Fibroblast of skin of back (primary cell): ENCODE results near the gene NCOA5. TPM values are rescaled to one million over a fixed set of nuclear protein-coding genes. Genes with fewer than 3 reads are reported as not detected.

Experiments
- DNase-seq: peaks from one replicate; pipeline ENCODE4 v3.0.0-alpha.2; 2013
- polyA plus RNA-seq, 2 experiments: library from polyadenylated mRNA; unstranded; fragments of 120-200 nt; gene quantifications; one replicate each; pipeline ENCODE4 v1.2.1, GENCODE V29; 2013; ENCODE audit not compliant: insufficient read length in 2 of 2

The NCOA5 gene
- polyA plus RNA-seq (2013, experiment 1 of 2; ENCODE audit: insufficient read length), result 28.6 TPM
- 18.1 TPM for polyA plus RNA-seq (2013, experiment 2 of 2; ENCODE audit: insufficient read length)

DNA sequence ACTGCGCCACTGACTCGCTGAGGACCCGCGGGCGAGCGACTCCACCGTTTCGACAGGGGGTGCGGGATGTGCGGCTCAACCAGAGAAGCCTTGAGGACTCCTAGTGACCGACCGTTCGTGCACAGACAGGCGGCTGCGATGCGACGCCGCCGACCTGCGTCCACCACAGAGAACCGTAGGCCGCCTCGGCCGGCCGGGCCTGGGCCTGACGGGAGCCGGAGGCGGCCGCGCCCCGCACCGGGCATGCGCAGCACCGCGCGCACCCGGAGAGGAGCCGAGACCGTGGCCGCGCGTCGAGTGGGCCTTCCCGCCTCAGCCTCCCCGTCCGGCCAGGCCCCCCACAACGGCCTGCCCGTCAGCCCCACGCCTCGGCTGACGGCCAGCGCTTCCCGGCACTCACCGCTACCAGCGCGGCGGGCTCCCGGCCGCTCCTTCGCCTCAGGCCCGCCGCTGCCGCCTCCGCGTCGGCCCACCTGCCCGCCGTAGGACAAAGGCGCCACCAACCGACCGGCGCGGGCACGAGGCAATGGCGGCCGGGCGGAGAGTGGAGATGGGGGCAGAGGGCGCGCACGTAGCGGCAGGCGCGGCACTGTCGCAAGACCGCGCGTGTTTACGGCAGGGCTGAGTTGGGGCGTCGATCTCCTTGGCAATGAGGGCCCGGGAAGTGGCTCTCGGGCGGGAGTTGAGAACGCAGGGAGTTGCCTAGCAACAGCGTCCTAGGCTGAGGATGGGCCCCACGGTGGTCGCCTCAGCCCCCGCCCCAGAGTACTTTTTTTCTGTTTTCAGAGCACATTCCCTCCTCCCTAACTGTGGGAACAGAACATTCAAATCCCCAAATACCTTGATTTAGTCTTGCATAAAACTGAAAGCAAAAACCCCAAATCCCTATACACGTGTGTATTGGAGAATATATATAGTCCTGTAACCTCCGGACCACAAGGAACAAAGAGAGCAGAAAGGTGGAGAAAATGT is at the start of gene NCOA5:
Gene NCOA5, minus strand, starts transcription at position 546 of the 972 bp plus-strand sequence. CDS start 10,538 bp downstream, outside the sequence.
- peak; percentile 96 for DNase-seq

DNA sequence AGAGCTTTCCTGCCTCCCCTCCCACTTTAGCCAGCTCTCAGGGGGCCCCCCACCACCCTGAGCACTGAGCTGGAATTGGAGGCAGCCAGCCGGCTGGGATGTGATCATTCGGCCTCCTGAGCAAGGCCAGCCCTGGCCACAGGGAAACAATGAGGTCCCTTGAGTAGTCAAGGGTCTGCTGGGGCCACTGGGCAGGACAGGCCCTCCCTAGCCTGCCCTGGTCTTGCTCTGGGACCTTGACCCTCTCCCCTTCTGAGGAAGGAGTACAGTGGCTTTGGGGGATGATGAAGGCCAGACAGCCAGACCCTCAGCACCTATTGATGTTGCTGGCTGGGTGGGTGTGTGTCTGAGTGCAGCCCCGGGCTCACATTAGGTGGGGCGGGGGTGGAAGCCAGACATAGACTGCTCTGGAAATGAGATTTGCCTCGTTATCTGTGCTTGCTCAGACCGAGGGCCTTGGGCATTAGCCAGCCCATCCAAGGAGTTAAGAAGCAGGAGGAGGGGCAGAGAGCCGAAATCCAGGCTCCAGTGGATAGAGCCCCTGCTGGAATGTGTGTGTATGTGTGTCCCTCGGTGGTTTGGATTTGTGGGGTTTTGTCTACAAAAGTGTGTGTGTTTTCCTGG is 49.6 kb upstream of the NCOA5 start:
- DNase-seq, result no peak

DNA sequence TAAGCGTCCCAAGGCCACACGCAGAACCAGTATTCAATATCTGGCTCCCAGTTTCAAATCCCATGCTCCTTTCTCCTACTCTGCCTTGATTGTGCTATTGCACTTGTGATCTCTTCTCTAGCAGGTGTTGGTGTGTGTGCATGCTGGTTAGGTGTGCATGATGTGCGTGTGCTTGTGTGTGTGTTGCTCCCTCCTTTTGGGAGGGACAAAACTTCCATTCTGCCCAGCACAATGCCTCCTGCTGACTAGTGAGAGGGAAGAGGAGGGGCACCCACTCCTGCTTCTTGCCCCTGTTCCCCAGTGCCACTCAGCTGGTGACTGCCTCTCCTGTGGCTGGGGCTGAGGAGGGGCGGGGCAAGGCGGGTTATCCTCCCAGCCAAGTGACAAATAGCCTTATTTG is 48.1 kb upstream of the NCOA5 start:
- DNase-seq, result no peak

DNA sequence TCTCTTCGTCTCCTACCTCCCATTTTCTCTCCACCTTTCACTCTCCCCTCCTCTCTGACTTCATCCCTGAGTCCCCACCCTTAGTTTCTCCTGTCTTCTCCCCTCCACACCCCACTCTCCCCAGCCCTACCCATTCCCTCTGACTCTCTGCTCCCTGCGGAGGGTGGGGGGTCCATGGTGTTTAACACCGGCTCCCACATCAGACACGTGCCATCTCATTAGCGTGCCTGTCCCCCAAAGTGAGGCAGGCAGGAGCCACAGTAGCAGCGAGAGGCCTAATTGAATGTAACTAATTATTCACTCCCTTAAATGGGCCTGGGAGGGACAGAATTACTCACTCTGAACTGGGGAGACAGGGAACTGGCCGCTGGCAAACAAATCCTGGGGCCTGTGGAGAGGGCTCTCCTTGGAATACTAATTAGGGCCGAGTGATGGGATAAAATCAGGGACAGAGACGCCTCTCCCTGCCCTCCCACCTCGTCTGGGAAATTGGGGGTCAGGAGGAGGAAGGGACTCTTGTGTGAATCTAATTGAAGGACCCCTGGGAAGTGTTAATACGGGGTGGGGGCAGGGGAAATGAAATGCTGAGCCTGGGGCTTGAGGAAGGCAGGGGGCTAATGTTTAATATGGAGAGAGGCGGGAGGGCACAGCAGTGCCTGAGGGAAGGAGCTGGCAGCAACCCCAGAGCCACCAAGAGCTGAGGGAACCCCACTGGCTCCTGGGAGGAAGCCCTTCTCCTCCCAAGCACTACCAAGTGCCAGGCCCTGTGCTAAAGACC is 46.3 kb upstream of the NCOA5 start:
- DNase-seq, result no peak

DNA sequence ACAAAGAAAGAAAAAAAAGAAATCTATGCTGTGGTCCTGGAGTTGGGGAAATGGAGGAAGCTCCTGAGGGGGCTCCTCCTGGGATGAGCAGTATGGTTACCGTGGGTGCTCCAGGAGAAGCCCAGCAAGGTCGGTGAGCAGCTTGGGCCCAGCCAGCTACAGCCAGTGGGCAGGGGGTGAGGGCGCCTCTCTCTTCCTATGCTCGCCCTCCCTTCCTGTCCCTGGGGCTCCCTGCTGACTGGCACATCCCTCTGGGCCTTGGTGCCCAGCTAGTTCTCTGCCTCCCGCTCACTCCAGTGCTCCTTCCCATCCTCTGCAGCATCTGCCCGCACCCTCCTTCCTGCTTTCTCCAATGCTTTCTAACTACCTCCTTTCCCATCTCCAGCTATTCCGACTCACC is 45.0 kb upstream of the NCOA5 start:
- DNase-seq, result no peak

DNA sequence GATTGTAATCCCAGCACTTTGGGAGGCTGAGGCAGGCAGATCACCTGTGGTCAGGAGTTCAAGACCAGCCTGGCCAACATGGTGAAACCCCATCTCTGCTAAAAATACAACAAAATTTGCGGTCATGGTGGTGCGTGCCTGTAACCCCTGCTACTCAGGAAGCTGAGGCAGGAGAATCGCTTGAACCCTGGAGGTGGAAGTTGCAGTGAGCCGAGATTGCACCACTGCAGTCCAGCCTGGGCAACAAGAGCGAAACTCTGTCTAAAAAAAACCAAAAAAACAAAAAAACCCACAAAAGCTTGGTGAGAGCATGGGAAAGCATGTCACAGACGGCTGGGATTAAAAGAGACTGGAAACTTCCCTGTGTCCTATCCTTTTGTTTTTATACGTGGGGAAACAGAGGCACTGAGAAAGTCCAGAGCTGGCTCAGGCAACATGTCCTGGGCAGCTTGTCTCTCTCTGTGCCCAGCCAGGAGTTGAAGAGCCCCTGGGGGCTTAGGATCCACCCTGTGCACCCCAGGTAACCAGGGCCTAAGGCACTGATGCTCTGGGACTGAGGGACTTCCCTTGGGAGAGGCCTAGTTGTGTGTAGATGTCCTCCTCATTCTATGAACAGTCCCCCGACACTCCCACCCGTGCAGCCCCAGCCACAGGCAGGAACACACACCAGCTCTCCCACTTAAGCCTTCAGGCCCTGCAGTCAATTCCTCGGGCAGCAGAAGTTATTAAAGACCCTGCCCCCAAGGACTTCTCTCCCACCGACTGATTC is 44.3 kb upstream of the NCOA5 start:
- DNase-seq, result no peak

DNA sequence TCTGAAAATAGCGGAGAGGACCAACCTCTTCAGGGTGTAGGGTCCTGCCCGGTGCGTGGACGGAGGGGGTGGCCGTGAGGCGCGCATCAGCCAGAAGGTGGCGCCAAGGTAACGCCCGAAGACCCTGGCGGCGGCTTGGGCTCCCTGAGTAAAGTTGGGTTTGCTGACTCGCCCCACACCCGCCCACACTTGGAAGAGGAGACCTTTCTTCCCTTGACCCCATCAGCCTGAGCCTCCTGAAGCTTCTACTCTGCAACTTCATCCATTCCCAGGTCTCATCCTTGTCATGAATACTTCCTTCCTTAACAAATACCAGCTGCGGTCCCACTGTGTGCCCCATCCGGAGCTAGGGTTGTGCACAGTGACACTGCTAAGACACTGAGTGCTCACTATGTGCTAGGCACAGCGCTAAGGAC is 43.0 kb upstream of the NCOA5 start:
- peak; percentile 46 for DNase-seq

DNA sequence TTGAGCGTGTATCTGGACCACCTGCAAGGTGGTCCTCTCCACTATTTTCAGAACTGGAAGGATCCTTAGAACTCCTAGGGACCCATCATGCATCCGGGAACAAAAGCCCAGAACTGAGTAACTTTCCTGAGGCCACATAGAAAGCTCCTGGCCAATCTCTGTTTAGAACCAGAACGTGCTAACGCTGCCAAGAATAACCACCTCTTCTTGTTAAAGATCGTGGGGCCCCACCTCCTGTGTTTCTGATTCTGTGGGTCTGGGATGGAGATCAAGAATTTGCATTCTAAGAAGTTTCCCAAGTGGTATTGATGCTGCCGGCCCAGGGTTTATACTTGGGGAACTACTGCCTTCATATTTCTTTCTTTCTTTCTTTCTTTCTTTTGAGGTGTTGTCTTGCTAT is 41.6 kb upstream of the NCOA5 start:
- DNase-seq, result no peak

DNA sequence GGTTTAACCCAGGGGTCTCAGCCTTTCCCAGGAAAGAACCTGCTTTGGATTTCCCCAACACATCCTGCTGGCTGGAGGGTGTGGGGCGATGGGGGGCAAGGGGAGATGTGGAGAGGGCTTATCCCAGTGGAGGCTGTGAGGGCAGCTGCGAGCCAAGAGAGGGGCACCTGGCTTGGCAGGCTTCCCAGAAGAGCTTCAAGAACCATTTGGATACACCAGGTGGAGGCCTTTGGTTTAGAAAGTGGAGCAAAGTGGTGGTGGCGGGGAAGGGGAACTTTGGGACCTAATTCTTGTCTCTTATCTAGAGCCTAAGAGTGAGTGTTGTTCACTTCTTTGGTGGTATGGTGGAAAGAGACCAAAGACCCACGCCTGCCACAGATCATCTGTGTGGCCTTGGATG is 40.8 kb upstream of the NCOA5 start:
- no peak for DNase-seq

DNA sequence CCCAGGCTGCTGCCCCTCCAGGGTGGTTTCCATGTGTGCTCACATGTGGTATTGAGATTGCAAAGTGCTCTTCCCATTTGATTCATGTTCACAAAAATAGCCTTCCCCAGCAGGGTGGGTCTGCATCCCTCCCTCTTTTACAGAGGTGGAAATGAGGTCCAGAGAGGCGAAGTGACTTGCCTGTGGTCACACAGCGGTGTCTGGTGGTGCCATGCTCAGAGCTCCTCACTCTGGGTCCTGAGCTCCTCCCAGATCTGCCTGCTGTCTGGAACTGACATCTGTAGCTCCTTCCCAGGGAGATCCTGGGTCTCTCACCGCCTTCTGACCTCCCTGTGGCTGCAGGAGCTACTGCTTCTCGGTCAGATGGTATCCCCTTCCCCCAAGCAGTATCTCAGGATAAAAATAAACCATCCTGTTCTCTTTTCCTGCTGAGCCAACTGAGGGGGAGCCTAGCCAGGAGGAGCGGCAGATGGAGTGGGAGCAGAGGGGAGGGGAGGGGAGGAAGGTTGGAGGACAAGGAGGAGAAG is 40.3 kb upstream of the NCOA5 start:
- no peak for DNase-seq

DNA sequence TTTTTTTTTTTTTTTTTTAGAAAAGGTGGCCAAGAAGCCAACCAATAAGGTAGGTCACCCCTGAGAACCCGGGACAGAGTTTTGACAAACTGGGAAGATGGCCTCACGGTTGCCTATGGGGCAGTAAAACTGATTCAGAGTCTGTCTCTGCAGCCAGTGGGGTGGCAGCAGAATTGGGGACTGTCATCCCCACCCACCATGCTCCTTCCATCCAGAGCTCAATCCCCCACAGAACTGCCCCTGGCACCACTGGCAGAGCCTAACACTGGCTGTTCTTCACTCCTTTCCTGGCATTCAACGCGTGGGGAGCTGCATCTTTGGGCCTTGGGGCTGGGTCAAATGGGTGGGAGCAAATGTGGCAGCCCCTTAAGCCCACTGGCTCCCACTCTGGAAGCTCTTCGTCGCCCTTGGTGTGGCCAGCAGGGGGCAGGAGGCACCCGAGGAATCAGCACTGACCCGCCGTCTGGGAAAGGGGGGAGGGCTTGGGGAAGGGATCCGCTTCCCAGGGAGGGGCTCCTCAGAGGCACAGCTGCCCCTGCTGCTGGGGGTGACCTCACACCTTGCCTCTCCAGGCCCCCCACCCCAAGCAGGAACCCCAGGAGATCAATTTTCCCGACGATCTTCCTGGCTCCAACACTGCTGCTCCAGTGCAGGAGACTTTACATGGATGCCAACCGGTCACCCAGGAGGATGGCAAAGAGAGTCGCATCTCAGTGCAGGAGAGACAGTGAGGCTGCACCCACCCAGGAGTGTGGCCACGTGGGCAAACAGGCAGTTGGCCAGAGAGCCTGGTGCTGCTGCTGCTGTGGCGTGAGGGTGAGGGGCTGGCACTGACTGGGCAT is 38.8 kb upstream of the NCOA5 start:
- DNase-seq, result peak; percentile 8

DNA sequence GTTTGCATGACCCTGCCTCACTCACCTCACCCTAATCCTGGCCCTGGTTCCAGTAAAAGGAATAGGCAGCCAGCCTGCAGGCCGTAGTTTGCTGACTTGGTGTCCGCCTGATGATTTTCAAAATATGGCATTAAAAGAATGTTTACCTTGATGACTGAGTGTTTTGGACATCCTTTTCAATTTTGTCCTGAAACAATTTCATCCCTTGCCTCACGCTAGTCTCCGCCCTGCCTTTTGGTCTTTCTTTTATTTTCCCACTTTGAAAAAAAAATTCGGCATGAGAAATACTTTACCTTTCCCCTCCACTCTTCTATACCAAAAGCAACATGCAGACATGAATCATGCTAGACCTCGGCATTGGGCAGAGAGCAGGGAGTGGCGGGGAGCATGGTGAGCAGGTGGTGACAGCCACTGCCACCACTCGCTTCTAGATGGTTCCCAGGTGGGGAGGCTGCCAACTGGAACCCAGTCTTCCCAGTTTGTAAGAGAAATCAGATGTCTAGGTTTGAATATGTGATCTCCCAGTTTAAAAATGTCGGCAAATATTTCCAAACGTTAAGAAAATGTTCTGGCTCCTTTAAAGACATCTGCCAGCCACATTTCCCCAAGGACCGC is 37.7 kb upstream of the NCOA5 start:
- DNase-seq, result no peak

DNA sequence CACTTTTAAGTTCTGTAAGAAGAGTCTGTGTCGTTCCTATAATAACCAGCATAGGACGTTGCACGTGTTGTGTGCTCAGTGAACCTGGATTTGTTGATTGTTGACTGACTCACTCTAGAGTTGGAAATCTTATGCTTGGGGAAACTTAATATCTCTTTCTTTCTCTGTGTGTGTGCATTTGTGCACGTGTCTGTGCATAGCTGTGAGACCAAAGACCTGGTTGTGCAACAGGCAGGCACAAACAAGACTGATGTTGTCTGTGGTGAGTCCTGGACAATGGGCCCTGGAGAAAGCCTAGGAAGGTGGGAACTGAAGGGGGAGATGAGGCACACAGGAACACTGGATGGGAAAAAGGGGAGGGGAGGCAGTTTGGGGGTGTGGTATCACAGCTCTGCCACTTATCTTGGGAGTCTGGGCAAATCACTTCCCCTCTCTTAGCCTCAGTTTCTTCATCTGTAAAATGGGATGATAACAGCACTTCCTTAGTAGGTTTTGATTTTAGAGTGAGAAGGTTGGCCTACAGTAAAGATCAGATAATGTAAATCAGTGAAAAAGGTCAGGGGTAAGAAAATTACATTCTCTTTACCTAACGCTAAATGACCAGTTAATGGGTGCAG is 36.8 kb upstream of the NCOA5 start:
- no peak for DNase-seq

DNA sequence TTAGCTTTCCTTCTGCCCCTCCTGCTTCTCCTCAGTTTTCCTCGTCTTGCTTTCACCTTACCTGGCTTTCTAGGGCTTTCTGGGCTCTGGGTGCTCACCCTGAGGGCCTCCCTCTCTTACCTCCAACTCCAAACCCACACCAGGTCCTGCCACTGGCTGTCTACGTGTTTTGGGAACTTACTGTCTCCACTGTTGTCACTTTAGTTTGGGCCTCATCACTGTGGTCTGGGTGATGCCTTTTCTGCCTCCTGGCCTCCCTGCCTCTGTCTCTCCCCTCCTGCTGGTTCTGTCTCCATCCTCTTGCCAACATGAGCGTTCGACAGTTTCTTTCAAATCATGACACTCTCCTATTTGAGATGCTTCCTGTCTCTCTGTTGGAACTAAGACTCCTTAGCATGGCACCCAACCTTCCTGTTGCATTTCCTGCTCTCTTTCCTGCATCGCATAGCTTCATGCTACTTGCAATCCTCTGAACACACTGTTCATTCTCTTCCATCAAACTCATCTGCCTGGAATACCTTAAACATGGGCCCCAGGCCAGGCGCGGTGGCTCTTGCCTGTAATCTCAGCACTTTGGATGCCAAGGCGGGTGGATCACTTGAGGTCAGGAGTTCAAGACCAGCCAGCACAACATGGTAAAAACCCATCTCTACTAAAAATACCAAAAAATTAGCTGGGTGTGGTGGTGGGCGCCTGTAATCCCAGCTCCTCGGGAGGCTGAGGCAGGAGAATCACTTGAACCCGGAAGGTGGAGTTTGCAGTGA is 33.9 kb upstream of the NCOA5 start:
- DNase-seq, result no peak

DNA sequence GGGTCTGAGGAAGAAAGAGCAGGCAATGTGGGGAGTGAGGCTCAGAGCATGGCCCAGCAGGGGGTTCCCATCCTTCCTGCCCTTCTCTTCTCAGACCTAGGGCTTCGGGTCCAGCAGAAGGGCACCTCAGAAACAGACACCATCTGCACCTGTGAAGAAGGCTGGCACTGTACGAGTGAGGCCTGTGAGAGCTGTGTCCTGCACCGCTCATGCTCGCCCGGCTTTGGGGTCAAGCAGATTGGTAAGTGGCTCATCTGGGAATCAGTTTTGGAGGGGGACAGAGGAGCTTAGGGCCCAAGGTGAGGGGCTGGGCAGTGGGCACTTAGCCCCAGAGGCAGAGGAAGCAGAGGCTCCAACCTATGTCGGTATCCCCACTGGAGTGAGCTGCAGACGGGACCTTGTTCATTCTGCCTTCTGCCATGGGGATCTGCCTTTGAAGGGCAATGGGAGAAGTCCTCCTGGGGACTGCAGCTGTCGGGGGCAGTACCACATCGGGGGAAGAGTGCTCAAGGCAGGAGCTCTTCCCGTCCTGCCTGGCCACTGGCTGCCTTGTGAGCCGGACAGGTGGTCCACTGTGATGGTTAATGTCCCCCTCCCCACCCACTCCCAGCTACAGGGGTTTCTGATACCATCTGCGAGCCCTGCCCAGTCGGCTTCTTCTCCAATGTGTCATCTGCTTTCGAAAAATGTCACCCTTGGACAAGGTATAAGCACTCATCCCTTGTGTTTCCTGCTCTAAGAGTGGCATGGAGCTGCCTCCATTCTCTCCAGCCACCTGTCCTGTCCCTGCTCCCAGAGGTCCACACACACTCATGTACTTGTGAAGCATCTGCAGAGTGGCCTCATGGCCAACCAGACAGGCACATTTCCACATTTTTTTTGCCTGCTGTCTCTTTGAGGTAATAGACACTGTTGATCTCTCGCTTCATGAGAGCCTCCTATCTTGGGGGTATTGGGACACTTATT is 33.0 kb upstream of the NCOA5 start:
- no peak for DNase-seq

DNA sequence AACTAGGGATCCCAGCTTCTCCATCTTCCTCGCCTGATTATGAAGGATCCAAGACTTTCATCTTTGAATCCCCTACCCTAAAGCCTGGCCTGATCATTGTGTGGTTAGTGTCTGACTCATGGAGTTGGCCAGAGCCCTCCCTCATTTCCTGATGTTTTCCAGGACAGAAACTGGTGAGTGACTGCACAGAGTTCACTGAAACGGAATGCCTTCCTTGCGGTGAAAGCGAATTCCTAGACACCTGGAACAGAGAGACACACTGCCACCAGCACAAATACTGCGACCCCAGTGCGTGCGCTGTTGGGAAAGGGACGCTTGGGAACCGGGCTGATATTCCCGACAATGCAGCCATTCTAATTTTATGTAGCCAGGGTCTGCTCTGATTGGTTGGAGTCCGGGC is 32.3 kb upstream of the NCOA5 start:
- DNase-seq, result peak; percentile 52

DNA sequence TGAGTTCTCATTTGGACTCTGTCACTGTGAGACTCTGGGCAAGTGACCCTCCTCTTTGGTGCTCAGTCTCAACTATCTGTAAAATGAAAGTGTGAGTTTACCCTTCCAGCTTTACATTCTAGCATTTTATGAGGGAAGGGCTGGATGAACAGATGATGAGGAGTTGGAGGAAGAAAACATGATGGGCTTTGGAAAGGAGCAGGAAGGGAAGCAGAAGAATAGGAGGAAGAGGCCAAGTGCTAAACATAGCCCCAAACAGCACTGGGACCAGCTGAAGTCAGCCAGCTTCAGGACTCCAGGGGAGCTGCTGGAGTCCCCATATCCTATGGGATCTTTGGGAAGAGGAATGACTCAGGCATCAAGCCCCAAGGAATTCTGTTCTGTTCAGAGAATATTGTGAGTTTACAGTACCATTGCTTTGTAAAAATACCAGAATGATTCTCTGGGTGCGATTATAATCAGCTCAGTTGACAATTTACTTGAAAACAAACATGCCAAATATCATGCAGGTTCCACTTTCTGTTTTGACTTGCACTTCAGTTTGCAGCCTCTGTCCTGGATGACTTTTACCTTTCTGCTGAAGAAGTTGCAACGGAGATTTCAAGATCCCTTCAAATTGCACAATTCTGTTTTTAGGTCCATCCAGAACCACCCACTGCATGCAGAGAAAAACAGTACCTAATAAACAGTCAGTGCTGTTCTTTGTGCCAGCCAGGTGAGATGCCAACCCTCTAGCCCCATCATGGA is 31.6 kb upstream of the NCOA5 start:
- peak; percentile 23 for DNase-seq
